Endothelial cell of umbilical vein (primary cell): ENCODE data around the gene PHOX2B. TPM values are rescaled to one million over a fixed set of nuclear protein-coding genes. Genes with fewer than 3 reads are reported as not detected.

Source experiments
- BruUV-seq: library from RNA; stranded (reverse); fragments of 400-500 nt; replicated peaks from 2 replicates; lab custom pipeline; 2021; lab: Mats Ljungman, UMichigan
- CTCF ChIA-PET: fragments of 300-600, 350-600 bp; sonication (Branson Sonifier 250); formaldehyde crosslinking; loops from one replicate; lab custom pipeline; 2021; ENCODE audit warnings: antibody characterized with exemption, inconsistent platforms; lab: Charles Lee
- POLR2A ChIA-PET: fragments of 300-600, 350-600 bp; sonication (Branson Sonifier 250); formaldehyde crosslinking; loops from one replicate; lab custom pipeline; 2021; ENCODE audit warnings: antibody characterized with exemption, inconsistent platforms; lab: Charles Lee
- DNase-seq: peaks from one replicate; pipeline ENCODE4 v3.0.0-alpha.2; 2011; ENCODE audit warnings: low read depth, low spot score
- FAIRE-seq: peaks from 2 replicates; lab custom pipeline; 2011; peaks lifted over from hg19 to GRCh38; lab: Jason Lieb, UNC
- H2AFZ ChIP-seq: 2 replicates; pipeline ENCODE4 v1.6.0; 2012; ENCODE audit warnings: low read depth, low read length, control low read depth, inconsistent platforms
- H3K27ac ChIP-seq: 2 replicates; pipeline ENCODE4 v1.5.1; 2011; ENCODE audit warnings: low read depth, mild to moderate bottlenecking, control low read depth, low read length, moderate library complexity; ENCODE audit not compliant: insufficient read depth
- H3K27me3 ChIP-seq, 2 experiments: 2 replicates each; pipeline versions ENCODE4 v1.6.0 to v1.6.1; 2011; ENCODE audit warnings: low read length in 2 of 2, mixed read lengths in 1 of 2; ENCODE audit not compliant: control insufficient read depth in 2 of 2, insufficient read depth in 2 of 2
- H3K36me3 ChIP-seq, 2 experiments: 2 replicates in 1 of 2; 3 replicates in 1 of 2; pipeline ENCODE4 v1.5.1; 2011; ENCODE audit warnings: low read length in 2 of 2, mild to moderate bottlenecking in 1 of 2, moderate library complexity in 1 of 2; ENCODE audit not compliant: control insufficient read depth in 2 of 2, insufficient read depth in 2 of 2; ENCODE audit errors: extremely low read depth in 1 of 2
- H3K4me1 ChIP-seq: 3 replicates; pipeline ENCODE4 v1.5.1; 2011; ENCODE audit warnings: mild to moderate bottlenecking, low read length; ENCODE audit not compliant: control insufficient read depth, insufficient read depth; ENCODE audit errors: extremely low read depth
- H3K4me2 ChIP-seq: 2 replicates; pipeline ENCODE4 v1.6.1; 2011; ENCODE audit warnings: low read length, control low read depth, mixed read lengths; ENCODE audit not compliant: insufficient read depth
- H3K4me3 ChIP-seq, 3 experiments: fragments of 200-600 bp in 1 of 3; sonication (generic), shearing (Covaris generic) in 1 of 3; replicated peaks in 1 of 3; 2 replicates each; pipeline ENCODE4 v1.5.1; 2011 to 2016; ENCODE audit warnings: control low read depth in 3 of 3, low read length in 3 of 3, mild to moderate bottlenecking in 2 of 3, inconsistent platforms in 1 of 3, low read depth in 1 of 3, moderate library complexity in 1 of 3; ENCODE audit not compliant: insufficient read depth in 1 of 3
- H3K79me2 ChIP-seq: 2 replicates; pipeline ENCODE4 v1.6.0; 2012; ENCODE audit warnings: low read length, inconsistent platforms; ENCODE audit not compliant: control insufficient read depth, insufficient read depth
- H3K9ac ChIP-seq: replicated peaks from 2 replicates; pipeline ENCODE3; 2011; ENCODE audit warnings: low read length, control low read depth; ENCODE audit not compliant: insufficient read depth; ENCODE audit errors: extremely low read depth
- H3K9me1 ChIP-seq: replicated peaks from 3 replicates; pipeline ENCODE4 v1.6.0; 2011; ENCODE audit warnings: mild to moderate bottlenecking, low read length; ENCODE audit not compliant: control insufficient read depth, insufficient read depth; ENCODE audit errors: extremely low read depth
- H3K9me3 ChIP-seq: replicated peaks from 2 replicates; pipeline ENCODE4 v1.5.1; 2012; ENCODE audit warnings: low read length, inconsistent platforms; ENCODE audit not compliant: control insufficient read depth, insufficient read depth
- H4K20me1 ChIP-seq: replicated peaks from 2 replicates; pipeline ENCODE3; 2011; ENCODE audit warnings: mild to moderate bottlenecking, low read length; ENCODE audit not compliant: control insufficient read depth, insufficient read depth; ENCODE audit errors: extremely low read depth
- EZH2 ChIP-seq: IDR thresholded peaks from 2 replicates; pipeline ENCODE4 v1.6.1; 2012; ENCODE audit warnings: borderline replicate concordance, low read depth, mild to moderate bottlenecking, moderate library complexity, low read length, inconsistent platforms; ENCODE audit not compliant: severe bottlenecking
- FOS ChIP-seq: IDR thresholded peaks from 2 replicates; pipeline ENCODE4 v1.6.1; 2011; ENCODE audit warnings: mild to moderate bottlenecking, low read length, moderate library complexity, borderline replicate concordance; ENCODE audit not compliant: insufficient read depth
- GATA2 ChIP-seq: IDR thresholded peaks from 2 replicates; pipeline ENCODE4 v1.7.0; 2011; ENCODE audit warnings: low read depth, mild to moderate bottlenecking, moderate library complexity, mixed read lengths, low read length; ENCODE audit not compliant: insufficient read length, insufficient read depth
- JUN ChIP-seq: IDR thresholded peaks from 2 replicates; pipeline ENCODE4 v1.6.1; 2011; ENCODE audit warnings: borderline replicate concordance, low read depth; ENCODE audit not compliant: insufficient read length, insufficient read depth
- MYC ChIP-seq: IDR thresholded peaks from one replicate; pipeline ENCODE4 v1.6.1; 2011; ENCODE audit warnings: mild to moderate bottlenecking, low read depth, low read length
- POLR2A ChIP-seq: IDR thresholded peaks from 2 replicates; pipeline ENCODE4 v1.6.1; 2012; ENCODE audit warnings: low read depth, mild to moderate bottlenecking, control low read depth, low read length
- POLR2AphosphoS5 ChIP-seq: IDR thresholded peaks from 2 replicates; pipeline ENCODE4 v1.6.1; 2012; ENCODE audit warnings: low read depth, mild to moderate bottlenecking, control low read depth, low read length, moderate library complexity; ENCODE audit not compliant: insufficient read depth
- dilution Hi-C: fragments of 300-500 bp; cut with MboI; formaldehyde crosslinking; loops from one replicate; pipeline ENCODE4 v1.15.0; 2019; ENCODE audit warnings: low sequenced_read_pairs; ENCODE audit not compliant: extremely low pct_ligation_motif_present
- intact Hi-C: fragments of 100-400 bp; cut with micrococcal nuclease; formaldehyde crosslinking; loops from one replicate; pipeline ENCODE4 v1.10.0; 2022
- polyA plus RNA-seq, 4 experiments: library from polyadenylated mRNA; depleted of rRNA in 3 of 4; stranded (reverse) in 3 of 4; unstranded in 1 of 4; fragments of >200 nt; gene quantifications; 2 replicates each; pipeline versions ENCODE4 v1.2.1 to v1.2.3, GENCODE V29; 2011 to 2012; ENCODE audit warnings: missing spikeins in 1 of 4
- total RNA-seq: library from RNA; stranded (reverse); gene quantifications from 2 replicates; pipeline ENCODE4 v1.2.3, GENCODE V29; 2021
- TF ChIP-seq, protein P1 (sequence below), 2 donors: IDR thresholded peaks; 1 replicate in 1 of 2; 2 replicates in 1 of 2; pipeline ENCODE4 v1.5.1; 2011; ENCODE audit warnings: low read length in 2 of 2, mild to moderate bottlenecking in 2 of 2, moderate library complexity in 2 of 2, control low read depth in 1 of 2, inconsistent platforms in 1 of 2, low read depth in 1 of 2; ENCODE audit not compliant: insufficient read depth in 1 of 2; ENCODE audit errors: extremely low read depth in 1 of 2
- TF ChIP-seq, protein P2 (sequence below): IDR thresholded peaks from 2 replicates; pipeline ENCODE4 v1.6.1; 2011; ENCODE audit not compliant: insufficient read depth, insufficient read length

PHOX2B gene
- total and polyA plus RNA-seq, 2 donors (not counting 3 experiments of a cell fraction or from before 2014, with no cell fraction given): not detected

DNA sequence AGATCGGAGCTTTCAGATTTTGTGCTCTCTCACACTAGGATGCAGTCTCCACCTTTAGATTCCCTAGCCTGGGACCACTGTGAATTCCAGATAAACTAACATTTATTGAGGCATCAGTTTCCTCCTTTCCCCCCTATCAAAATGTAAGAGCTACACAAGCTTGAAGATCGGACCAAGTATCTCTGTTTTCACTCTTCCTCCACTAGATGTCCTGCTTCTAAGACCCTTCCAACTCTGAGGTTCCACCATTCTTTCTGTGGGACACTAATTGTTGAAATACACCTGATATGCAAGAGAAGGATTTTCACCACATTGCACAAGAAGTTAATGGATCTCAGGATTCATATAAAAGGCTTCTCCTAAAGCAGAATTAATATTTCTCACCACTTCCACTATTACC lies 43.0 kb upstream of the PHOX2B start:
- H3K79me2 ChIP-seq: no peaks in the 10 kb centered on the region
- no peak for FAIRE-seq
- H3K9me3 ChIP-seq: no peaks in the 10 kb centered on the region
- H3K4me1 ChIP-seq: no peaks in the 10 kb centered on the region
- no peaks in the 10 kb centered on the region for H3K9me1 ChIP-seq
- no peak overlapping the region for H3K4me3 ChIP-seq
- no peak overlapping the region for H3K9ac ChIP-seq
- ChIA-PET POLR2A (no interaction called here), CTCF (no interaction called here)
- H2AFZ ChIP-seq: no peak overlapping the region
- no TSS peak for BruUV-seq
- no peaks in the 10 kb centered on the region for H3K36me3 ChIP-seq
- dilution Hi-C loops (no loop called here), intact Hi-C loops (no loop called here)
- no peaks in the 10 kb centered on the region for H4K20me1 ChIP-seq
- DNase-seq: no peak
- H3K27me3 ChIP-seq: peaks cover 11 to 12% of the 10 kb centered on the region in 2 experiments
- TF ChIP-seq POLR2A (no peak), MYC (no peak), JUN (no peak), GATA2 (no peak), FOS (no peak), POLR2AphosphoS5 (no peak), EZH2 (no peak)
- TF ChIP-seq, protein P1, sequence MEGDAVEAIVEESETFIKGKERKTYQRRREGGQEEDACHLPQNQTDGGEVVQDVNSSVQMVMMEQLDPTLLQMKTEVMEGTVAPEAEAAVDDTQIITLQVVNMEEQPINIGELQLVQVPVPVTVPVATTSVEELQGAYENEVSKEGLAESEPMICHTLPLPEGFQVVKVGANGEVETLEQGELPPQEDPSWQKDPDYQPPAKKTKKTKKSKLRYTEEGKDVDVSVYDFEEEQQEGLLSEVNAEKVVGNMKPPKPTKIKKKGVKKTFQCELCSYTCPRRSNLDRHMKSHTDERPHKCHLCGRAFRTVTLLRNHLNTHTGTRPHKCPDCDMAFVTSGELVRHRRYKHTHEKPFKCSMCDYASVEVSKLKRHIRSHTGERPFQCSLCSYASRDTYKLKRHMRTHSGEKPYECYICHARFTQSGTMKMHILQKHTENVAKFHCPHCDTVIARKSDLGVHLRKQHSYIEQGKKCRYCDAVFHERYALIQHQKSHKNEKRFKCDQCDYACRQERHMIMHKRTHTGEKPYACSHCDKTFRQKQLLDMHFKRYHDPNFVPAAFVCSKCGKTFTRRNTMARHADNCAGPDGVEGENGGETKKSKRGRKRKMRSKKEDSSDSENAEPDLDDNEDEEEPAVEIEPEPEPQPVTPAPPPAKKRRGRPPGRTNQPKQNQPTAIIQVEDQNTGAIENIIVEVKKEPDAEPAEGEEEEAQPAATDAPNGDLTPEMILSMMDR (IDR thresholded peaks at IDR 0.05; ENCODE audit: extremely low read depth in 1 of 2, insufficient read depth in 1 of 2, low read depth in 1 of 2, low read length in 2 of 2): no peak
- TF ChIP-seq, protein P2, sequence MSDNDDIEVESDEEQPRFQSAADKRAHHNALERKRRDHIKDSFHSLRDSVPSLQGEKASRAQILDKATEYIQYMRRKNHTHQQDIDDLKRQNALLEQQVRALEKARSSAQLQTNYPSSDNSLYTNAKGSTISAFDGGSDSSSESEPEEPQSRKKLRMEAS: no peak
- no peak overlapping the region for H3K27ac ChIP-seq
- H3K4me2 ChIP-seq: no peak overlapping the region
